ENCODE measurements around the gene TIGD1.
A peak's percentile ranks its signal among the peaks of the same experiment; 100 is the strongest.
"Not testable (repeated sequence)": the region's sequence is repeated elsewhere in the genome, so short reads cannot be mapped to it uniquely, and the experiment has no call there.

The TIGD1 gene

GRCh38 chr2:232577841-232578240 lies 27.5 kb upstream of the TIGD1 start:
- Mint-ChIP-seq H3K4me1 (peaks cover 8% of the 10 kb centered on the region), H3K36me3 (peaks cover 50% of the 10 kb centered on the region), H3K4me3 (no peak overlapping the region), H3K9me3 (peaks cover 4% of the 10 kb centered on the region), H3K27ac (no peak overlapping the region), H3K27me3 (no peaks in the 10 kb centered on the region)
- DNase-seq (ENCODE audit: low spot score in 2 of 2) (no peak), ATAC-seq (ENCODE audit: low read depth) (no peak)

GRCh38 chr2:232576995-232577394 lies 26.6 kb upstream of the TIGD1 start:
- ATAC-seq (ENCODE audit: low read depth) = no peak
- peaks cover 8% of the 10 kb centered on the region for H3K4me1 Mint-ChIP-seq
- DNase-seq (ENCODE audit: low spot score in 2 of 2) = no peak
- H3K36me3 Mint-ChIP-seq = peaks cover 43% of the 10 kb centered on the region
- H3K4me3 Mint-ChIP-seq = no peak overlapping the region
- no peaks in the 10 kb centered on the region for H3K27me3 Mint-ChIP-seq
- H3K27ac Mint-ChIP-seq = no peak overlapping the region
- H3K9me3 Mint-ChIP-seq = no peaks in the 10 kb centered on the region

- ATAC-seq (ENCODE audit: low read depth) = no peak
- no peaks in the 10 kb centered on the region for H3K9me3 Mint-ChIP-seq
- H3K27me3 Mint-ChIP-seq = no peaks in the 10 kb centered on the region
- H3K27ac Mint-ChIP-seq = no peak overlapping the region
- no peak overlapping the region for H3K4me3 Mint-ChIP-seq
- H3K36me3 Mint-ChIP-seq = peaks cover 32% of the 10 kb centered on the region
- H3K4me1 Mint-ChIP-seq = peaks cover 5% of the 10 kb centered on the region
- DNase-seq (ENCODE audit: low spot score in 2 of 2) = no peak
These were observed 25.0 kb upstream of the TIGD1 start for GRCh38 chr2:232575404-232575746.

GRCh38 chr2:232574674-232575403 lies 24.5 kb upstream of the TIGD1 start:
- Mint-ChIP-seq H3K27me3 (no peaks in the 10 kb centered on the region), H3K36me3 (peaks cover 31% of the 10 kb centered on the region), H3K27ac (no peak overlapping the region), H3K9me3 (no peaks in the 10 kb centered on the region), H3K4me3 (no peak overlapping the region), H3K4me1 (no peaks in the 10 kb centered on the region)
- no peak for ATAC-seq (ENCODE audit: low read depth)
- DNase-seq (ENCODE audit: low spot score in 2 of 2) = no peak

GRCh38 chr2:232573771-232574435 lies 23.5 kb upstream of the TIGD1 start:
- Mint-ChIP-seq H3K27me3 (no peaks in the 10 kb centered on the region), H3K27ac (no peak overlapping the region), H3K36me3 (peaks cover 37% of the 10 kb centered on the region), H3K4me1 (no peaks in the 10 kb centered on the region), H3K9me3 (no peaks in the 10 kb centered on the region), H3K4me3 (no peak overlapping the region)
- ATAC-seq (ENCODE audit: low read depth) (no peak), DNase-seq (ENCODE audit: low spot score in 2 of 2) (no peak)

- Mint-ChIP-seq H3K36me3 (peaks cover 39% of the 10 kb centered on the region), H3K9me3 (no peaks in the 10 kb centered on the region), H3K27ac (no peak overlapping the region), H3K4me1 (no peaks in the 10 kb centered on the region), H3K4me3 (no peak overlapping the region), H3K27me3 (no peaks in the 10 kb centered on the region)
- DNase-seq (ENCODE audit: low spot score in 2 of 2) = no peak
- no peak for ATAC-seq (ENCODE audit: low read depth)
These were observed 22.7 kb upstream of the TIGD1 start for GRCh38 chr2:232573042-232573441.

GRCh38 chr2:232571026-232571474 lies 20.7 kb upstream of the TIGD1 start:
- ATAC-seq (ENCODE audit: low read depth) (no peak), DNase-seq (ENCODE audit: low spot score in 2 of 2) (no peak)
- no peak overlapping the region for H3K4me3 Mint-ChIP-seq
- no peaks in the 10 kb centered on the region for H3K27me3 Mint-ChIP-seq
- peaks cover 48% of the 10 kb centered on the region for H3K36me3 Mint-ChIP-seq
- no peak overlapping the region for H3K27ac Mint-ChIP-seq
- H3K9me3 Mint-ChIP-seq = no peaks in the 10 kb centered on the region
- no peaks in the 10 kb centered on the region for H3K4me1 Mint-ChIP-seq

- H3K36me3 Mint-ChIP-seq = peaks cover 50% of the 10 kb centered on the region
- DNase-seq (ENCODE audit: low spot score in 2 of 2); H3K4me1 Mint-ChIP-seq; ATAC-seq (ENCODE audit: low read depth); H3K27me3 Mint-ChIP-seq; H3K4me3 Mint-ChIP-seq; H3K9me3 Mint-ChIP-seq; H3K27ac Mint-ChIP-seq: not testable (repeated sequence)
These were observed 20.1 kb upstream of the TIGD1 start for GRCh38 chr2:232570481-232570880.

- DNase-seq (ENCODE audit: low spot score in 2 of 2) = no peak
- H3K36me3 Mint-ChIP-seq = peaks cover 48% of the 10 kb centered on the region
- ATAC-seq (ENCODE audit: low read depth) = no peak
- no peak overlapping the region for H3K27ac Mint-ChIP-seq
- H3K4me1 Mint-ChIP-seq = no peaks in the 10 kb centered on the region
- no peak overlapping the region for H3K4me3 Mint-ChIP-seq
- H3K27me3 Mint-ChIP-seq = no peaks in the 10 kb centered on the region
- no peaks in the 10 kb centered on the region for H3K9me3 Mint-ChIP-seq
These were observed 19.2 kb upstream of the TIGD1 start for GRCh38 chr2:232569541-232569940.

- no peak for ATAC-seq (ENCODE audit: low read depth)
- DNase-seq (ENCODE audit: low spot score in 2 of 2) = no peak
- Mint-ChIP-seq H3K27me3 (no peaks in the 10 kb centered on the region), H3K4me3 (no peak overlapping the region), H3K27ac (no peak overlapping the region), H3K4me1 (no peaks in the 10 kb centered on the region), H3K36me3 (peaks cover 42% of the 10 kb centered on the region), H3K9me3 (no peaks in the 10 kb centered on the region)
These were observed 17.8 kb upstream of the TIGD1 start for GRCh38 chr2:232568161-232568560.

GRCh38 chr2:232567721-232568120 lies 17.4 kb upstream of the TIGD1 start:
- peaks cover 43% of the 10 kb centered on the region for H3K36me3 Mint-ChIP-seq
- H3K9me3 Mint-ChIP-seq = no peaks in the 10 kb centered on the region
- no peak overlapping the region for H3K27ac Mint-ChIP-seq
- DNase-seq (ENCODE audit: low spot score in 2 of 2) = no peak
- peaks cover 3% of the 10 kb centered on the region for H3K4me1 Mint-ChIP-seq
- H3K4me3 Mint-ChIP-seq = no peak overlapping the region
- H3K27me3 Mint-ChIP-seq = no peaks in the 10 kb centered on the region
- ATAC-seq (ENCODE audit: low read depth) = no peak

- H3K27ac Mint-ChIP-seq = no peak overlapping the region
- DNase-seq (ENCODE audit: low spot score in 2 of 2) (no peak), ATAC-seq (ENCODE audit: low read depth) (no peak)
- H3K4me1 Mint-ChIP-seq = peaks cover 9% of the 10 kb centered on the region
- H3K27me3 Mint-ChIP-seq = no peaks in the 10 kb centered on the region
- H3K9me3 Mint-ChIP-seq = no peaks in the 10 kb centered on the region
- no peak overlapping the region for H3K4me3 Mint-ChIP-seq
- H3K36me3 Mint-ChIP-seq = peaks cover 43% of the 10 kb centered on the region
These were observed 13.2 kb upstream of the TIGD1 start for GRCh38 chr2:232563580-232563979.

- Mint-ChIP-seq H3K27ac (no peak overlapping the region), H3K4me1 (peaks cover 9% of the 10 kb centered on the region)
- peak; percentile 80 for ATAC-seq (ENCODE audit: low read depth)
These were observed 12.3 kb upstream of the TIGD1 start for GRCh38 chr2:232562515-232563151.

GRCh38 chr2:232556426-232556825 lies 6.1 kb upstream of the TIGD1 start:
- H3K36me3 Mint-ChIP-seq = peaks cover 36% of the 10 kb centered on the region
- H3K27ac Mint-ChIP-seq = no peak overlapping the region
- no peak overlapping the region for H3K4me3 Mint-ChIP-seq
- H3K9me3 Mint-ChIP-seq = no peaks in the 10 kb centered on the region
- no peak for DNase-seq (ENCODE audit: low spot score in 2 of 2)
- H3K27me3 Mint-ChIP-seq = no peaks in the 10 kb centered on the region
- peaks cover 32% of the 10 kb centered on the region for H3K4me1 Mint-ChIP-seq
- no peak for ATAC-seq (ENCODE audit: low read depth)

More at GRCh38 chr2:232562515-232563151, 12.3 kb upstream of the TIGD1 start:
- no peak overlapping the region for H3K4me3 Mint-ChIP-seq
- H3K27me3 Mint-ChIP-seq = no peaks in the 10 kb centered on the region
- no peak for DNase-seq (ENCODE audit: low spot score in 2 of 2)
- H3K9me3 Mint-ChIP-seq = no peaks in the 10 kb centered on the region
- H3K36me3 Mint-ChIP-seq = peaks cover 40% of the 10 kb centered on the region
